Thyroid gland (tissue), 4 donors: ENCODE data around the gene COG3. TPM values are rescaled to one million over a fixed set of nuclear protein-coding genes. Genes with fewer than 3 reads are reported as not detected.

Source experiments
- DNase-seq, 2 donors: peaks; one replicate each; pipeline ENCODE4 v3.0.0-alpha.2; 2019
- H3K27ac ChIP-seq, 3 donors: fragments of 200-600 bp; sonication (generic); 1 replicate in 2 of 3; 2 replicates in 1 of 3; pipeline ENCODE4 v1.5.1; 2016 to 2019; ENCODE audit warnings: mild to moderate bottlenecking in 1 of 3, moderate library complexity in 1 of 3
- H3K27me3 ChIP-seq: fragments of 200-600 bp; sonication (generic); one replicate; pipeline ENCODE4 v1.5.1; 2019
- H3K36me3 ChIP-seq, 2 donors: fragments of 200-600 bp; sonication (generic); one replicate each; pipeline ENCODE4 v1.5.1; 2016 to 2019
- H3K4me1 ChIP-seq, 2 donors: fragments of 200-600 bp; sonication (generic); one replicate each; pipeline ENCODE4 v1.5.1; 2017 to 2019
- H3K4me3 ChIP-seq, 3 donors: fragments of 200-600 bp; sonication (generic); replicated peaks in 1 of 3; 1 replicate in 2 of 3; 2 replicates in 1 of 3; pipeline ENCODE4 v1.5.1; 2016; ENCODE audit warnings: mild to moderate bottlenecking in 1 of 3
- H3K9me3 ChIP-seq: fragments of 200-600 bp; sonication (generic); one replicate; pipeline ENCODE4 v1.5.1; 2017
- CTCF ChIP-seq, 6 experiments: fragments of 200-600 bp in 3 of 6; fragments of 450-650 bp in 3 of 6; sonication (generic) in 3 of 6; IDR thresholded peaks; one replicate each; pipeline ENCODE4 v1.5.1; 2016 to 2019; ENCODE audit warnings: antibody characterized with exemption in 6 of 6, mild to moderate bottlenecking in 2 of 6, inconsistent platforms in 1 of 6, moderate library complexity in 1 of 6
- POLR2A ChIP-seq, 2 donors: fragments of 450-650 bp; IDR thresholded peaks; one replicate each; pipeline ENCODE4 v1.6.1; 2017; ENCODE audit warnings: antibody characterized with exemption in 2 of 2, mild to moderate bottlenecking in 2 of 2, moderate library complexity in 1 of 2
- WGBS, 2 donors: methylation state at CpG; one replicate each; pipeline ENCODE4 v1.1.5; 2017; 5-methylcytosine and 5-hydroxymethylcytosine counted together
- intact Hi-C: fragments of 100-400 bp; cut with DNase I; formaldehyde crosslinking; loops from one replicate; pipeline ENCODE4 v1.15.1; 2023
- total RNA-seq, 4 donors: library from RNA; depleted of rRNA; stranded (reverse); fragments of >200 nt; gene quantifications; one replicate each; pipeline ENCODE4 v1.2.3, GENCODE V29; 2016

COG3 gene
- total RNA-seq, 4 donors from 2014 or later = 35.9 to 56.0 (median 45.0) TPM

GRCh38 chr13:45554604-45555109 lies 89.9 kb downstream of the COG3 start:
- no peaks in the 10 kb centered on the region for H3K36me3 ChIP-seq
- H3K27me3 ChIP-seq = no peaks in the 10 kb centered on the region
- no peak for DNase-seq
- no peaks in the 10 kb centered on the region for H3K4me1 ChIP-seq
- H3K27ac ChIP-seq = no peak overlapping the region
- no peak for TF ChIP-seq CTCF (IDR thresholded peaks at IDR 0.05)
- TF ChIP-seq POLR2A (IDR thresholded peaks at IDR 0.05) = no peak
- H3K4me3 ChIP-seq = no peak overlapping the region
- WGBS, 2 donors = 86 to 96% methylated on average over 4 of the region's 4 CpGs
- H3K9me3 ChIP-seq = no peaks in the 10 kb centered on the region
- intact Hi-C loops = no loop called here

GRCh38 chr13:45564133-45564776 lies 99.5 kb downstream of the COG3 start:
- H3K36me3 ChIP-seq = no peaks in the 10 kb centered on the region
- no peaks in the 10 kb centered on the region for H3K4me1 ChIP-seq
- intact Hi-C loops = no loop called here
- DNase-seq = no peak
- TF ChIP-seq POLR2A (IDR thresholded peaks at IDR 0.05) (no peak), CTCF (IDR thresholded peaks at IDR 0.05) (no peak)
- WGBS, 2 donors = 37 to 56% methylated on average over 3 of the region's 3 CpGs
- no peaks in the 10 kb centered on the region for H3K9me3 ChIP-seq
- H3K27me3 ChIP-seq = no peaks in the 10 kb centered on the region
- no peak overlapping the region for H3K4me3 ChIP-seq
- H3K27ac ChIP-seq = no peak overlapping the region

GRCh38 chr13:45565331-45565730 lies 100.6 kb downstream of the COG3 start:
- no peaks in the 10 kb centered on the region for H3K9me3 ChIP-seq
- no peak for DNase-seq
- no peaks in the 10 kb centered on the region for H3K27me3 ChIP-seq
- H3K4me1 ChIP-seq = no peaks in the 10 kb centered on the region
- H3K27ac ChIP-seq = no peak overlapping the region
- H3K36me3 ChIP-seq = no peaks in the 10 kb centered on the region
- TF ChIP-seq CTCF (IDR thresholded peaks at IDR 0.05) (no peak), POLR2A (IDR thresholded peaks at IDR 0.05) (no peak)
- intact Hi-C loops = no loop called here
- no peak overlapping the region for H3K4me3 ChIP-seq

GRCh38 chr13:45575146-45575829 lies 110.5 kb downstream of the COG3 start:
- H3K36me3 ChIP-seq = no peaks in the 10 kb centered on the region
- H3K4me3 ChIP-seq = no peak overlapping the region
- no peaks in the 10 kb centered on the region for H3K27me3 ChIP-seq
- H3K9me3 ChIP-seq = no peaks in the 10 kb centered on the region
- no peak for DNase-seq
- intact Hi-C loops = no loop called here
- H3K27ac ChIP-seq = no peak overlapping the region
- H3K4me1 ChIP-seq = no peaks in the 10 kb centered on the region
- 88 to 89% methylated on average over 16 of the region's 16 CpGs for WGBS, 2 donors
- TF ChIP-seq CTCF (IDR thresholded peaks at IDR 0.05) = no peak
- TF ChIP-seq POLR2A (IDR thresholded peaks at IDR 0.05) = no peak

GRCh38 chr13:45575830-45576180 lies 111.1 kb downstream of the COG3 start:
- Histone ChIP-seq H3K27ac (no peak overlapping the region), H3K27me3 (no peaks in the 10 kb centered on the region), H3K4me1 (no peaks in the 10 kb centered on the region), H3K36me3 (no peaks in the 10 kb centered on the region), H3K9me3 (no peaks in the 10 kb centered on the region), H3K4me3 (no peak overlapping the region)
- no peak for TF ChIP-seq CTCF (IDR thresholded peaks at IDR 0.05)
- intact Hi-C loops = no loop called here
- DNase-seq = no peak
- WGBS, 2 donors = 61 to 71% methylated on average over 1 of the region's 1 CpG
